Effector memory CD4-positive, alpha-beta T cell (primary cell): ENCODE results near the gene TXLNA.

Source experiments
- DNase-seq, 3 donors: peaks; one replicate each; pipeline ENCODE4 v3.0.0-alpha.2; 2020
- H3K27ac ChIP-seq: 2 replicates; pipeline ENCODE4 v1.7.0; 2013; ENCODE audit warnings: mild to moderate bottlenecking, low read length, moderate library complexity; ENCODE audit not compliant: insufficient read depth, poor library complexity, severe bottlenecking
- H3K27me3 ChIP-seq: replicated peaks from 2 replicates; pipeline ENCODE4 v1.7.0; 2013; ENCODE audit warnings: mild to moderate bottlenecking, low read length; ENCODE audit not compliant: insufficient read depth, control insufficient read depth, poor library complexity, severe bottlenecking
- H3K36me3 ChIP-seq: 2 replicates; pipeline ENCODE4 v1.7.0; 2013; ENCODE audit warnings: mild to moderate bottlenecking, low read length, moderate library complexity; ENCODE audit not compliant: control insufficient read depth, insufficient read depth
- H3K4me1 ChIP-seq: 2 replicates; pipeline ENCODE4 v1.7.0; 2013; ENCODE audit warnings: low read length, mild to moderate bottlenecking; ENCODE audit not compliant: control insufficient read depth, insufficient read depth, poor library complexity, severe bottlenecking
- H3K4me3 ChIP-seq: 2 replicates; pipeline ENCODE4 v1.7.0; 2013; ENCODE audit warnings: low read length, low read depth, mild to moderate bottlenecking; ENCODE audit not compliant: insufficient read depth, poor library complexity, severe bottlenecking
- H3K9me3 ChIP-seq: 2 replicates; pipeline ENCODE4 v1.7.0; 2013; ENCODE audit warnings: mild to moderate bottlenecking, low read length, moderate library complexity; ENCODE audit not compliant: control insufficient read depth

The TXLNA gene

DNA sequence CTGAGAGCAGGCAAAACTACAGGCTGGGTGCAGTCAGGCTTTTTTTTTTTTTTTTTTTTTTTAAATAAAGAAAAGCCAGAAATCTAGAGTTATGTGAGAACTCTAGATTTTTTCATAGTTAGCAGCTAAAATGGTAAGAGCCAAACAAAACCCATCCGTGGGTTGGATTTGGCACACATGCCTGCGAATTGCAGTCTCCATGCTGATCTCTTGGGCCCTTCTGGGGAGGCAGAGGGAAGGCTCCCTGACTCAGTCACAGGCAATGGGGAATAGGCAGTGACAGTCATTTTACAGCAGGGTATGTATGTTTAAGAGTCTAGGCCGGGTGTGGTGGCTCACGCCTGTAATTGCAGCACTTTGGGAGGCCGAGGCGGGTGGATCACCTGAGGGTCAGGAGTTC, 2.6 kb downstream of the TXLNA start:
- H3K9me3 ChIP-seq = no peaks in the 10 kb centered on the region
- H3K27ac ChIP-seq = no peak overlapping the region
- no peak for DNase-seq
- H3K4me1 ChIP-seq = peaks cover 20% of the 10 kb centered on the region
- H3K4me3 ChIP-seq = no peak overlapping the region
- H3K27me3 ChIP-seq = no peaks in the 10 kb centered on the region
- H3K36me3 ChIP-seq = peaks cover 25% of the 10 kb centered on the region

DNA sequence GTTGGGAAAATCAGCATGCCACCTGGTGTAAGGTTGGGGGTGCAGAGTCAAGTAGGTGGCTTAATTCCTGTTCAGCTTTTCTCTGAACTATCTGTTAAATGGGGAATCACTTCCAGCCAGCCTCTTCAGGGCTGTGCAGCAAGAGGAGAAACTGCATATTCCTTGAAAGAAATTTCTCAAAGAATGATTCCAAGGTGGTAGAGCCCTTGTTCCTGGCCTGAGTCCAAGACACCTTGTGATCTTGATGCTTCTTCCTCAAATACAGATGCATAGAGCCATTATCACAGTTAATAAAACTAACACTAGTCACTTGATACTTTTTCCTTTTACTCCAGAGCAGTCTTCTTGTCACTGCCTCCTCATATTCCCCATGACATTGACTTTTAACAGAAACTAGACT, 5.2 kb downstream of the TXLNA start:
- H3K27me3 ChIP-seq = no peaks in the 10 kb centered on the region
- DNase-seq = no peak
- peaks cover 50% of the 10 kb centered on the region for H3K36me3 ChIP-seq
- H3K27ac ChIP-seq = no peak overlapping the region
- no peak overlapping the region for H3K4me3 ChIP-seq
- no peaks in the 10 kb centered on the region for H3K9me3 ChIP-seq
- peaks cover 16% of the 10 kb centered on the region for H3K4me1 ChIP-seq

DNA sequence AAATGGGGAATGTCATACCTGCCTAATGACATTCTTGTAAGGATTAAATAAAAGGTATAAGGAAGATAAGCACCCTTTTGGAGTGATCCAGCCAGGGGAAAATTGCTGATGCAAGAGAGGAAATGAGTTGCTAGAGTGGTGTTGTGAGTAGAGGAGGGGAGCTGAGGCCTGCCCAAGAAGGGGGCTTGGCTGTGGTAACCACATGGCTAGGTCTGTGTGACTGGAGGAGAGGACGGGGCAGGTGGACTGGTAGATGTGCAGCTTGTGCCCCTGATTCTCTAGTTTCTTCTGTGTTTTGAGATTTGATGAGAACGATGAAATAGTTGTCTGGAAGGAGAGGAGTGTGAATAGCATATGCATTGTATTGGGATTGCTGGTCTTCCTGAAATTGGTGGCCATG, 6.6 kb downstream of the TXLNA start:
- peaks cover 5% of the 10 kb centered on the region for H3K4me1 ChIP-seq
- no peak for DNase-seq

DNA sequence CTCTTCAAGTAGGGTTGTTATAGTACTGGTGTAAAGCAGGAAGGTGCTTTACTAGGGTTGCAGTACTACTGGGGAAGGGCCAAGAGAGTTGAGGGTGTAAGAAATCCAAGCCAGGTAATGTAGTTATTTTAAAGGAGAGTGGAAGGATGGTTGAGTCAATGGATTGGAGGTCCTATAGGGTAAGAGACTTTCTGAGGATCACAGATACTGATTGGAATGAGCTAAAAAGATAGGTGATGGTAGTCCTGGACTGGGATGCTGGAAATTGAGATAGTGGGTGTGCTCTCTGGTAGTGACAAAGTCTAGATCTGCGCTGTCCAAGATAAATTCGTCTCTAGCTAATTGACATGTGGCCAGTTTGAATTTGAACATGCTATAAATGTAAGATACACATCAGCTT, 7.0 kb downstream of the TXLNA start:
- DNase-seq = no peak
- Histone ChIP-seq H3K9me3 (no peaks in the 10 kb centered on the region), H3K4me1 (peaks cover under 1% of the 10 kb centered on the region), H3K4me3 (no peak overlapping the region), H3K27ac (no peak overlapping the region), H3K27me3 (no peaks in the 10 kb centered on the region), H3K36me3 (peaks cover 63% of the 10 kb centered on the region)

More for the DNA sequence above, 6.6 kb downstream of the TXLNA start:
- H3K36me3 ChIP-seq = peaks cover 63% of the 10 kb centered on the region
- no peaks in the 10 kb centered on the region for H3K9me3 ChIP-seq
- no peak overlapping the region for H3K4me3 ChIP-seq
- H3K27ac ChIP-seq = no peak overlapping the region
- no peaks in the 10 kb centered on the region for H3K27me3 ChIP-seq

DNA sequence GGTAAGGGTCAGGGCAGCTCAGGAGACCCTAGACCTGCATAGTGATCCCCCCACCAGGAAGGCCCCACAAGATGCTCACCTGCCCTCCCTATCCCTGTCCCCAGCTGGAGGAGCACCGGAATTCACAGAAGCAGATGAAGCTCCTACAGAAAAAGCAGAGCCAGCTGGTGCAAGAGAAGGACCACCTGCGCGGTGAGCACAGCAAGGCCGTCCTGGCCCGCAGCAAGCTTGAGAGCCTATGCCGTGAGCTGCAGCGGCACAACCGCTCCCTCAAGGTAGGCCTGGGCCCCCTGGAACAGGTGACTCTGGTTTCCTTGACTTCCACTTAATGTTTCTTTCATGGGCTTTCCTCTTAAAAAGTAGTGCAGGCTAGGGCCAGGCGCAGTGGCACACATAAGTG, 8.4 kb downstream of the TXLNA start:
- Histone ChIP-seq H3K4me3 (no peak overlapping the region), H3K36me3 (peaks cover 72% of the 10 kb centered on the region), H3K9me3 (no peaks in the 10 kb centered on the region), H3K4me1 (no peaks in the 10 kb centered on the region), H3K27me3 (no peaks in the 10 kb centered on the region), H3K27ac (no peak overlapping the region)
- DNase-seq = no peak

DNA sequence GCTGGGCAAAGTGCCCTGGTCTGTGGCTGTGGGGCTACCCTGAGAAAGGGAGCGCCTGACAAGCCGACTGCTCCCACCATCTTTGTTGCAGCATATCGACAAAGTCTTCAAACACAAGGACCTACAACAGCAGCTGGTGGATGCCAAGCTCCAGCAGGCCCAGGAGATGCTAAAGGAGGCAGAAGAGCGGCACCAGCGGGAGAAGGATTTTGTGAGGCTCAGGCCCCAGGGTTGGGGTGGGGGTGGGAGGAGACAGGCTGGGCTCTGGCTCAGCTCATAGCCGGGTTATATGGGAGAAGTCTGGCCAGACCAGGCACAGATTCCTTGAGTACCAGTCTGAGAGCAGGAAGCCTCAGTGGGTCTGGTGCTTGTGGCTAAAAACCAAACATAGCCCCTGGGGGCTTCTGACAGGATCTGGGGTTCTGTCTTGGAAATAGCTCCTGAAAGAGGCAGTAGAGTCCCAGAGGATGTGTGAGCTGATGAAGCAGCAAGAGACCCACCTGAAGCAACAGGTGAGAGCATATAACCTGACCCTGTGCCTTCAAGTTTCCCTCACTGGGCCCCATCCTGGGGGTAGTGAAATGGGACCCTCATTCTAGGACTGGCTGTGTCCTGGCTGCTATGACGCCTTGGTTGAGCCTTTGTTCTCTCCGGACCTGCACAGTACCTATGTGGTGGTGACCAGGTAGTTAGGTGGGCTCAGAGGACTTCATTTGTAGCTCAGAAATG, 12.9 kb downstream of the TXLNA start:
- Histone ChIP-seq H3K27ac (no peak overlapping the region), H3K9me3 (no peaks in the 10 kb centered on the region), H3K4me1 (peaks cover 23% of the 10 kb centered on the region), H3K27me3 (no peaks in the 10 kb centered on the region), H3K36me3 (peaks cover 89% of the 10 kb centered on the region), H3K4me3 (no peak overlapping the region)
- no peak for DNase-seq

DNA sequence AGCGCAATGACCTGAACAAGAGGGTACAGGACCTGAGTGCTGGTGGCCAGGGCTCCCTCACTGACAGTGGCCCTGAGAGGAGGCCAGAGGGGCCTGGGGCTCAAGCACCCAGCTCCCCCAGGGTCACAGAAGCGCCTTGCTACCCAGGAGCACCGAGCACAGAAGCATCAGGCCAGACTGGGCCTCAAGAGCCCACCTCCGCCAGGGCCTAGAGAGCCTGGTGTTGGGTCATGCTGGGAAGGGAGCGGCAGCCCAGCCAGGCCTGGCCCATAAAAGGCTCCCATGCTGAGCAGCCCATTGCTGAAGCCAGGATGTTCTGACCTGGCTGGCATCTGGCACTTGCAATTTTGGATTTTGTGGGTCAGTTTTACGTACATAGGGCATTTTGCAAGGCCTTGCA, 15.5 kb downstream of the TXLNA start:
- no peaks in the 10 kb centered on the region for H3K9me3 ChIP-seq
- H3K36me3 ChIP-seq = peaks cover 63% of the 10 kb centered on the region
- H3K27ac ChIP-seq = no peak overlapping the region
- peaks cover 30% of the 10 kb centered on the region for H3K4me1 ChIP-seq
- no peak overlapping the region for H3K4me3 ChIP-seq
- DNase-seq = no peak
- no peaks in the 10 kb centered on the region for H3K27me3 ChIP-seq

DNA sequence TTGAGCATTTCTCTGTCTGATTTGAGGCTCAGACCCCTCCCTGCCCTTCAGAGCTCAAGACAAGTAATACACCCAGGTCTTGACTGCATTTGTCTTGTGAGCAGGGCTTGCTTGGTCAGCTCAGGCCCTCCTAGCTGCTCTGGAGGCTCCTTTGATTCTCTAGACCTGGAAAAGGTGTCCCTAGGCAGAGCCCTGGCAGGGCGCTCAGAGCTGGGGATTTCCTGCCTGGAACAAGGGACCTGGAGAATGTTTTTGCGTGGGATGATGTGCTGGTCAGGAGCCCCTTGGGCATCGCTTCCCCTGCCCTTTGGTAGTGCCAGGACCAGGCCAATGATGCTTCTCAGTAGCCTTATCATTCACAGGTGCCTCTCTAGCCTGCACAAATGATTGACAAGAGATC, 16.1 kb downstream of the TXLNA start:
- Histone ChIP-seq H3K27ac (no peak overlapping the region), H3K36me3 (peaks cover 58% of the 10 kb centered on the region), H3K9me3 (no peaks in the 10 kb centered on the region), H3K4me1 (peaks cover 32% of the 10 kb centered on the region), H3K27me3 (no peaks in the 10 kb centered on the region), H3K4me3 (no peak overlapping the region)
- no peak for DNase-seq

DNA sequence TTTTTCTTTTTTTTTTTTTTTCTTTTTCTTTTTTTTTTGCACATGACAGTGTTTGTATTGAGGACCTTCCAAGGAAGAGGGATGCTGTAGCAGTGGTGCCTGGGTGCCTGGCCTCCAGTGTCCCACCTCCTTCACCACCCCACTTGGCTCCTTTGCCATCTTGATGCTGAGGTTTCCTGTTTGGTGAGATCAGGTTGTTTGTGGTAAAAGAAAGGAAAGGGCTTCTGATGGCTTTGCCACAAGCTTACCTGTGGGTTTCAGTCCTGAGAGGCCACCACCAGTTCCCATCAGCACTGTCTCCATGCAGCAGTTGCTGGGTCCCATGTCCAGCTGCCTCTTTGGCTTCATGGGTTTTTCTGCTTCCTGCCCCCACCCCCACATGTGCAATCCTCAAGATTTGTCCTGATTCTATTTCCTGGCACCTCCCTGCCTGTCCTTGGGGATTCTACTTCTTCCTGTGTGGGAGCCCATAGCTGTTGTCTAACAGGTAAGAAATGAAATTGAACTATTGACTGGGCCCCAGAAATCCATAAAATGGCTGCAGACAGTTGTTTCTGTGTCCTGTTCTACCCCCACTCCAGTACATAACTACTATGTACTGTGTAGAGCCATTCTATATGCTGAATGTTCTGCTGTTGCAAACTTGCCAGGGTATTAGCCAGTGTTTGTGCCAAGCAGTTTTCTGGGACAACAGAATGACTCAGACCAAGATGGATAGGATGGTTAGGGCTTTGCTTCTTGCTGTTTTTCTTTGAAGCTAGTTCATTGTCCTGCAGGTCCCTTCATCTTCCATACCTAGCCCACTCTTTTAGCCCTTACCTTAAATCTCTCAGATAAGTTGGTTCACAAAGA, 16.7 kb downstream of the TXLNA start:
- peak in 1 of 3 donors; percentile 12 for DNase-seq
- Histone ChIP-seq H3K27ac (no peak overlapping the region), H3K36me3 (peaks cover 51% of the 10 kb centered on the region), H3K27me3 (no peaks in the 10 kb centered on the region), H3K4me1 (peaks cover 32% of the 10 kb centered on the region), H3K4me3 (peak overlapping the region; percentile 11), H3K9me3 (no peaks in the 10 kb centered on the region)

DNA sequence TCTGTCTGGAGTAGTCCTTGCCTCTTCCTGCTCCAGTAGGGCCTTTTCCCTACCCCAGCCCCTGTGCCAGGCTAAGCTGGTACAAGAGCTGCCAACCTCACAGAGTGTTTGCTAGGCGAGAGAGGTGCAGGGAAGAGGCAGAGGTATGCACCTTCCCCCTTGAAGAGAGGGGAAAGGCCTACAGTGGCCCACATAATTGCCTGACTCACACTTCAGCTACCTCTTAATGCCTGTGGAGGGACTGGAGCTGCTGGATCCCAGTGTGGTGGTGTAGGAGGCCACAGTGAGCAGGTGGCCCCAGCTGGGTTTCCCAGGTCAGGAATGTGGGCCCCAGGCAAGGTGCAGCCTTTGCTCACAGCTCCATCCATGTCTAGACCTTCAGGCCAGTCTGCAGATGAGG, 17.6 kb downstream of the TXLNA start:
- H3K4me1 ChIP-seq = peaks cover 40% of the 10 kb centered on the region
- H3K9me3 ChIP-seq = no peaks in the 10 kb centered on the region
- no peaks in the 10 kb centered on the region for H3K27me3 ChIP-seq
- H3K27ac ChIP-seq = no peak overlapping the region
- H3K36me3 ChIP-seq = peaks cover 42% of the 10 kb centered on the region
- no peak overlapping the region for H3K4me3 ChIP-seq
- no peak for DNase-seq
